Vagina (tissue), 2 donors: ENCODE data around the gene KHDC1L. TPM values are rescaled to one million over a fixed set of nuclear protein-coding genes. Genes with fewer than 3 reads are reported as not detected.

Source experiments
- DNase-seq, 2 donors: peaks; one replicate each; pipeline ENCODE4 v3.0.0-alpha.2; 2017; ENCODE audit errors: extremely low spot score in 2 of 2
- H3K27ac ChIP-seq: fragments of 200-600 bp; sonication (generic); one replicate; pipeline ENCODE4 v1.5.1; 2019
- H3K27me3 ChIP-seq: fragments of 200-600 bp; sonication (generic); one replicate; pipeline ENCODE4 v1.5.1; 2019
- H3K36me3 ChIP-seq, 2 donors: fragments of 200-600 bp; sonication (generic); one replicate each; pipeline ENCODE4 v1.5.1; 2017 to 2019
- H3K4me1 ChIP-seq: fragments of 200-600 bp; sonication (generic); one replicate; pipeline ENCODE4 v1.5.1; 2019
- H3K4me3 ChIP-seq, 2 donors: fragments of 200-600 bp; sonication (generic); 1 replicate in 1 of 2; 2 replicates in 1 of 2; pipeline ENCODE4 v1.5.1; 2016 to 2019
- H3K9me3 ChIP-seq: fragments of 200-600 bp; sonication (generic); one replicate; pipeline ENCODE4 v1.5.1; 2019
- POLR2A ChIP-seq, 2 donors: fragments of 450-650 bp; IDR thresholded peaks; one replicate each; pipeline ENCODE4 v1.6.1; 2017; ENCODE audit warnings: antibody characterized with exemption in 2 of 2, mild to moderate bottlenecking in 2 of 2, moderate library complexity in 2 of 2
- POLR2AphosphoS5 ChIP-seq, 2 donors: sonication (generic); formaldehyde crosslinking; IDR thresholded peaks; one replicate each; pipeline ENCODE4 v1.9.0; 2017; ENCODE audit warnings: antibody characterized with exemption in 2 of 2, mild to moderate bottlenecking in 2 of 2, low read depth in 1 of 2; ENCODE audit not compliant: insufficient read depth in 1 of 2
- intact Hi-C: fragments of 100-400 bp; cut with DNase I; formaldehyde crosslinking; loops from one replicate; pipeline ENCODE4 v1.15.1; 2023
- total RNA-seq: library from RNA; depleted of rRNA; stranded (reverse); fragments of >200 nt; gene quantifications from one replicate; pipeline ENCODE4 v1.2.3, GENCODE V29; 2016
- TF ChIP-seq, protein P1 (sequence below), 3 experiments: fragments of 450-650 bp in 2 of 3; fragments of 200-600 bp in 1 of 3; sonication (generic) in 1 of 3; IDR thresholded peaks; one replicate each; pipeline ENCODE4 v1.5.1; 2017 to 2019; ENCODE audit warnings: antibody characterized with exemption in 3 of 3, mild to moderate bottlenecking in 2 of 3, moderate library complexity in 2 of 3

Gene KHDC1L
- total RNA-seq, 1 donor from 2014 or later = not detected

DNA sequence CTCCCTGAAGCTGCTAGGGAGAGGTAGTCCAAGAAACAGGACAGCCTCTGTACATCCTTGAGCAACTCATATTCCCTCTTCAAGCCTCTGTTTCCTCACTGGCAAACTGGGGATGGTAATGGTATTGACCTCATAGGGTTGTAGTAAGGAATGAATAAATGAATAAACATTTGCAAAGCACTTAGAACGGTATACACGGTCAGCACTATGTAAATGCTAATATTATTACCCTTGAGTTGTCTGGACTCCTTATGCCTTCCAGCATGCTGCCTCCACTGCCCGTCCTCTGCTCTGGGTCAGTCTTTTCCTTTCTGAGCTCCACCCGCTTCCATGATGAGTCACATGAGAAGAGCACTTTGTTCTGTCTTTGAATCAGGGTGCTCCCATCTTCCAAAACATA, 50.6 kb downstream of the KHDC1L start:
- TF ChIP-seq POLR2A (IDR thresholded peaks at IDR 0.05) (no peak), POLR2AphosphoS5 (IDR thresholded peaks at IDR 0.05; ENCODE audit: insufficient read depth in 1 of 2, low read depth in 1 of 2) (no peak)
- TF ChIP-seq, protein P1, sequence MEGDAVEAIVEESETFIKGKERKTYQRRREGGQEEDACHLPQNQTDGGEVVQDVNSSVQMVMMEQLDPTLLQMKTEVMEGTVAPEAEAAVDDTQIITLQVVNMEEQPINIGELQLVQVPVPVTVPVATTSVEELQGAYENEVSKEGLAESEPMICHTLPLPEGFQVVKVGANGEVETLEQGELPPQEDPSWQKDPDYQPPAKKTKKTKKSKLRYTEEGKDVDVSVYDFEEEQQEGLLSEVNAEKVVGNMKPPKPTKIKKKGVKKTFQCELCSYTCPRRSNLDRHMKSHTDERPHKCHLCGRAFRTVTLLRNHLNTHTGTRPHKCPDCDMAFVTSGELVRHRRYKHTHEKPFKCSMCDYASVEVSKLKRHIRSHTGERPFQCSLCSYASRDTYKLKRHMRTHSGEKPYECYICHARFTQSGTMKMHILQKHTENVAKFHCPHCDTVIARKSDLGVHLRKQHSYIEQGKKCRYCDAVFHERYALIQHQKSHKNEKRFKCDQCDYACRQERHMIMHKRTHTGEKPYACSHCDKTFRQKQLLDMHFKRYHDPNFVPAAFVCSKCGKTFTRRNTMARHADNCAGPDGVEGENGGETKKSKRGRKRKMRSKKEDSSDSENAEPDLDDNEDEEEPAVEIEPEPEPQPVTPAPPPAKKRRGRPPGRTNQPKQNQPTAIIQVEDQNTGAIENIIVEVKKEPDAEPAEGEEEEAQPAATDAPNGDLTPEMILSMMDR (IDR thresholded peaks at IDR 0.05) = no peak
- Histone ChIP-seq H3K36me3 (no peaks in the 10 kb centered on the region), H3K9me3 (no peaks in the 10 kb centered on the region), H3K27ac (no peak overlapping the region), H3K4me3 (no peak overlapping the region), H3K27me3 (no peaks in the 10 kb centered on the region), H3K4me1 (no peaks in the 10 kb centered on the region)
- DNase-seq = no peak
- intact Hi-C loops = no loop called here

Other genes starting within 250 kb of the KHDC1L start
- 0.98 TPM for gene KHDC1, start 37.7 kb upstream of the KHDC1L start, total RNA-seq
- gene DPPA5, start 128.8 kb upstream of the KHDC1L start, total RNA-seq = not detected
- gene KHDC3L, start 137.2 kb upstream of the KHDC1L start, total RNA-seq = not detected
- gene OOEP, start 144.4 kb upstream of the KHDC1L start, total RNA-seq = not detected
- 0.49 TPM for gene DDX43, start 169.3 kb upstream of the KHDC1L start, total RNA-seq
- 8.3 TPM for gene CGAS, start 226.8 kb upstream of the KHDC1L start, total RNA-seq
- gene MTO1, start 236.2 kb upstream of the KHDC1L start, total RNA-seq = 26.0 TPM